A549 treated with Mapracorat at 1 μM for 4 hours (cell line): ENCODE data around the gene KDM6A. TPM values are rescaled to one million over a fixed set of nuclear protein-coding genes. Genes with fewer than 3 reads are reported as not detected.

ENCODE experiments used
- total RNA-seq: library from RNA; stranded (reverse); fragments of 200-300 nt; extraction: Qiagen RNA extraction; gene quantifications from 5 replicates; pipeline ENCODE4 v1.2.3, GENCODE V29; 2022

KDM6A gene
- 9.2 to 15.0 TPM (median 12.0 TPM) in 5 replicates for total RNA-seq

GRCh38 chrX:44872821-44873414 lies at the start of gene KDM6A:
KDM6A (plus strand) TSS chrX:44873188; CDS start chrX:44873552, 364 bp downstream.

GRCh38 chrX:44843753-44844152 lies 29.2 kb upstream of the KDM6A start, which contains the start of gene DUSP21:
DUSP21 (plus strand) TSS chrX:44844021; CDS start chrX:44844133, 112 bp downstream.

Other genes starting within 250 kb of the KDM6A start
- not detected in 5 replicates for gene DUSP21, start 29.2 kb upstream of the KDM6A start, total RNA-seq